ENCODE results near the gene ERMARD.

- TF ChIP-seq, protein P1, sequence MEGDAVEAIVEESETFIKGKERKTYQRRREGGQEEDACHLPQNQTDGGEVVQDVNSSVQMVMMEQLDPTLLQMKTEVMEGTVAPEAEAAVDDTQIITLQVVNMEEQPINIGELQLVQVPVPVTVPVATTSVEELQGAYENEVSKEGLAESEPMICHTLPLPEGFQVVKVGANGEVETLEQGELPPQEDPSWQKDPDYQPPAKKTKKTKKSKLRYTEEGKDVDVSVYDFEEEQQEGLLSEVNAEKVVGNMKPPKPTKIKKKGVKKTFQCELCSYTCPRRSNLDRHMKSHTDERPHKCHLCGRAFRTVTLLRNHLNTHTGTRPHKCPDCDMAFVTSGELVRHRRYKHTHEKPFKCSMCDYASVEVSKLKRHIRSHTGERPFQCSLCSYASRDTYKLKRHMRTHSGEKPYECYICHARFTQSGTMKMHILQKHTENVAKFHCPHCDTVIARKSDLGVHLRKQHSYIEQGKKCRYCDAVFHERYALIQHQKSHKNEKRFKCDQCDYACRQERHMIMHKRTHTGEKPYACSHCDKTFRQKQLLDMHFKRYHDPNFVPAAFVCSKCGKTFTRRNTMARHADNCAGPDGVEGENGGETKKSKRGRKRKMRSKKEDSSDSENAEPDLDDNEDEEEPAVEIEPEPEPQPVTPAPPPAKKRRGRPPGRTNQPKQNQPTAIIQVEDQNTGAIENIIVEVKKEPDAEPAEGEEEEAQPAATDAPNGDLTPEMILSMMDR (IDR thresholded peaks at IDR 0.05; ENCODE audit: low read depth, low read length, poor library complexity, severe bottlenecking), result no peak
- no peak for TF ChIP-seq EZH2phosphoT487 (IDR thresholded peaks at IDR 0.05; ENCODE audit: borderline replicate concordance, low read length)
Measured at GRCh38 chr6:169786349-169786748, 34.9 kb downstream of the ERMARD start.

All from DOHH2 (cell line).